ENCODE results near the gene TRMT5. TPM values are rescaled to one million over a fixed set of nuclear protein-coding genes. Genes with fewer than 3 reads are reported as not detected.

Gene TRMT5, protein sequence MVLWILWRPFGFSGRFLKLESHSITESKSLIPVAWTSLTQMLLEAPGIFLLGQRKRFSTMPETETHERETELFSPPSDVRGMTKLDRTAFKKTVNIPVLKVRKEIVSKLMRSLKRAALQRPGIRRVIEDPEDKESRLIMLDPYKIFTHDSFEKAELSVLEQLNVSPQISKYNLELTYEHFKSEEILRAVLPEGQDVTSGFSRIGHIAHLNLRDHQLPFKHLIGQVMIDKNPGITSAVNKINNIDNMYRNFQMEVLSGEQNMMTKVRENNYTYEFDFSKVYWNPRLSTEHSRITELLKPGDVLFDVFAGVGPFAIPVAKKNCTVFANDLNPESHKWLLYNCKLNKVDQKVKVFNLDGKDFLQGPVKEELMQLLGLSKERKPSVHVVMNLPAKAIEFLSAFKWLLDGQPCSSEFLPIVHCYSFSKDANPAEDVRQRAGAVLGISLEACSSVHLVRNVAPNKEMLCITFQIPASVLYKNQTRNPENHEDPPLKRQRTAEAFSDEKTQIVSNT
- total RNA-seq, result 10 to 100 TPM; 14.8 to 20.5 (median 20.0) TPM

DNA sequence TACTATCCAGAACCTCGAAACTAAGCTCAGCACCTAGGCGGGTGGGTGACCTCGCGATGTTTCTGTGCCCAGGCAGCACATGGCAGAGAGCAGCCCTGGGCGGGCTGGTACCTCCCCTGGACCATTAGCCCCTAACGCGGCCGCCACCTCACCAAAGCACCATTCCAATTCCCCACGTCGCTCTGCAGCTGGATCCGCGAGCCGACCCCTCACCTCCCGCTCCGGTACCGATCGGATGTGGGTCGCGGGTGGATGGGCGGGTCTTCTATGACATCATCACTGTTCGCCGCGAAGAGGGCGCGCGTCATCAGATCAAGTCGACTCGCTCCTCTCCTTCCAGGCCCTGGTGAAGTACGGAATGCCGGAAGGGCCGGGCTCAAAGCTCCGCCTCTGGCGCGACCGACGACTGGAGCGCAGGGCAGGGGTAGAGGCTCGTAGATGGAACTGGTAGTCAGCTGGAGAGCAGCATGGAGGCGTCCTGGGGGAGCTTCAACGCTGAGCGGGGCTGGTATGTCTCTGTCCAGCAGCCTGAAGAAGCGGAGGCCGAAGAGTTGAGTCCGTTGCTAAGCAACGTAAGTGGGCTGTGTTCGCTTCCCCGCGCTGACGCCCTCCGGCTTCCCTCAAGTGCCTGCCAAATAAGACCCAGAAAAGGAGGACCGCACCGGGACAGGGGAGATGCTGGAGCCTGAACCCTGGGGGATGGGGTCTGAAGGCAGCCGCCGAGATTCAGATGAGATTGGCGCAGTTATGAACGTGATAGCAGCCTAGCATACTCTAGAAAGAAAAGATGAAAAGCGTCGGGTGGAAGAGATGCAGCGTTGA, at the start of gene TRMT5, which contains the start of gene SLC38A6:
Gene TRMT5 (minus strand): TSS at position 269 of the 822 bp plus-strand sequence. CDS start 106 bp downstream, at position 163.
Gene SLC38A6 (plus strand): TSS at position 435 of the 822 bp plus-strand sequence. CDS start 33 bp downstream, at position 468.
- H3K4me3 Mint-ChIP-seq, result no peak within 1 kb of the TSS
- no peaks in the 10 kb centered on the region for H3K27me3 Mint-ChIP-seq (ENCODE audit: low read depth)
- peak; percentile 90 for DNase-seq
- H3K4me1 Mint-ChIP-seq (ENCODE audit: low read depth), result peaks cover 19% of the 10 kb centered on the region
- no peaks in the 10 kb centered on the region for H3K9me3 Mint-ChIP-seq
- H3K36me3 Mint-ChIP-seq (ENCODE audit: insufficient read depth), result peaks cover 19% of the 10 kb centered on the region
- peak; percentile 87 to 90 for ATAC-seq

DNA sequence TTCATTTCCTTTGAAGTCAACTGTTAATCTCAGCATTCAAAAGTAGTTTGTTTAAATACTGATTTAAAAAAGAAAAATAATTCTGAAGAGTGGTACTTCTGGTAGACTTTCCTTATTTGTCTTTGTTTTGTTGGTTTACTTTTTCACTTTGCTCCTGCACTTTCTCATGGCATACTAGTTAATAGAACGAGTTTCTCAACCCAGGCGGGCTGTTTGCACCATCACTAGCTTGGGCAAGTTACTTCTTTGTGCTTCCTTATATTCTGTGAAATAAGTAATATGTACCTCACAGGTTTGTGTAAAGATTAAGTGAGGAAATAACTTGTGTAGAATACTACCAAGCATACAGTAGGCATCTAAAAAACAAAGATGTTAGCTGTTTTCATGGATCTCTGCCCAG, 45.6 kb upstream of the TRMT5 start:
- Mint-ChIP-seq H3K9me3 (no peaks in the 10 kb centered on the region), H3K27me3 (ENCODE audit: low read depth) (no peaks in the 10 kb centered on the region), H3K36me3 (ENCODE audit: insufficient read depth) (peaks cover 2% of the 10 kb centered on the region), H3K4me3 (no peak overlapping the region), H3K4me1 (ENCODE audit: low read depth) (no peaks in the 10 kb centered on the region)
- DNase-seq (no peak), ATAC-seq (no peak)

DNA sequence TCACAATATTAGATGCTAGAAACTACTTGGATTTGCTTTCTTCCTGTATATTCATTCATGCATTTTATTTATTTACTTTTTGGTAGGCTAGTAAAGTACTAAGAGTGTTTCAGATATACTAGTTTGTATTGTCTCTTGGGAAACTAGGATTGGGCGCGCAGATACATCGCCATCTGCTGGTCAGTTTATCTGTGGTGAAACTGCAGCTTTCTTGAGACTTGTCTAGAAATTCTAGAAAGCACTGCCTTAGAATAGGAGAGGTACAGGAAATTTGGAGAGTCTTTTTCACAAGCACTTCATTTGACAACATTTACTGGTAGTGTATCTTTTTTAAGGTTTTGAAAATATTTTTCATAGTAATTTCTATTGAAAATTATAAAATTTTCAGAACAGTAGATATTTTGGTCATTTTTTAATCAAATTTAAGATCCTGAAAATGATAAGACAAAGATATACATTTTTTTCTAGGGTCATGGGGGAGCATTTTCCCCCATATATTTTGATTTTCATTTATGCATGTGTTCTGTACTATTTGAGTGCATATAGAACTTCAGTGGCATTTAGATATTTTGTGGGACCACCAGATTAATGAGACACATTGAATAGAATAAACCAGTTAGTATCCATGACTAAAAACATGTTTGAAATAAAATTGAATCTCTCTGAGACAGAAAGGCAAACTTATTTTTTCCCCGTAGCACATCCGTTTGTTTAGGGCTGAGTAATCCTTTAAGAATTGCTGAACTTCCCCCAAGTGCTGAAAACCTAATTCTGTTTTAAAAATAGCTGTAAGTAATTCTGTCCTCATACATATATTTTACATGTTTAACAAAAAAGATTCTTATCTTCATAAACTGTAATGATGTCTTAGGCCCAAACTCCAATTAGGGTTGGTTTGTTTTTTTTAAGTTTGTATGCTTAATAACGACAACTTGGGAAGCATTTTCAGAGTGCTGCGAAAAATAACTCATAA, 44.7 kb upstream of the TRMT5 start:
- DNase-seq, result peak; percentile 35
- Mint-ChIP-seq H3K36me3 (ENCODE audit: insufficient read depth) (peaks cover 2% of the 10 kb centered on the region), H3K9me3 (no peaks in the 10 kb centered on the region), H3K4me3 (no peak overlapping the region), H3K4me1 (ENCODE audit: low read depth) (no peaks in the 10 kb centered on the region), H3K27me3 (ENCODE audit: low read depth) (no peaks in the 10 kb centered on the region)
- ATAC-seq, result peak in 1 of 2 donors; percentile 35

DNA sequence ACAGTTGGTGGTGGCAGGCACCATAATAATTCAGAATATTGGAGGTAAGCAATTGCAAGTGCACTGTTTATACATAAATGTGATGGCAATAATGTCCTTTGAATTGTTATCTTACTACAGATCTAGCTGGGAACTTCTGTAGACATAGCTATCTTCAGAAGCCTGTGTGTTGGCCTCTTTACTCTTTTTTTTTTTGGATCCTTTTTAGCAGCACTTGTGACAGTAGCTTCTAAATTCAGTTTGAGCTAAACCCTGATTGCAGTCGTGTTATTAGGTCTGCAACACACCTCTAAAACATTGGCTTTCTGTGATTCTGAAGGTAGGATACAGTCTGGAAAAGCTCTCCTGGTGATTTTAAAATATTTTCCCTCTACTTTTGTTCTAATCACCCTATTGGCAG, 38.7 kb upstream of the TRMT5 start:
- H3K27me3 Mint-ChIP-seq (ENCODE audit: low read depth), result no peaks in the 10 kb centered on the region
- no peaks in the 10 kb centered on the region for H3K4me1 Mint-ChIP-seq (ENCODE audit: low read depth)
- DNase-seq (no peak), ATAC-seq (no peak)
- H3K36me3 Mint-ChIP-seq (ENCODE audit: insufficient read depth), result no peaks in the 10 kb centered on the region
- no peaks in the 10 kb centered on the region for H3K9me3 Mint-ChIP-seq
- no peak overlapping the region for H3K4me3 Mint-ChIP-seq

DNA sequence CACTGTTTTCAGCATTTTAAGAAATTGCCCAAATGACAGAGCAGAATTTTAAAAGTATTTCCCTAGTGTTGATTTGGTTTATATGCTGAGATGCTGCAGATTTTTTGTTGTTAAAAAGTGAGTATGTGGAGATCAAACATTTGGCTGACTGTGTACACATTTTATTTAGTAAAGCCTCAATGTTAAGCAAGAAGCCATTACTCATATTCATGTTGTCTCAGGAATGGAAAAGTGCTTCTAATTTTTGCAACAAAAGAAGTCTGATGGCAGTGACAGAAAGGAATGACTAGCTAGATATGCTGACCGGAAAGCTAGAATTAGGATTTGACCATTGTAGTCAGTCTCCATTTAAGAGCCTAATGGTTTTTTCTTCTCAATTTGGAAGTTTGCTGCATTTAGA, 22.7 kb upstream of the TRMT5 start:
- DNase-seq (no peak), ATAC-seq (no peak)
- Mint-ChIP-seq H3K9me3 (peaks cover 8% of the 10 kb centered on the region), H3K4me1 (ENCODE audit: low read depth) (no peaks in the 10 kb centered on the region), H3K27me3 (ENCODE audit: low read depth) (no peaks in the 10 kb centered on the region), H3K36me3 (ENCODE audit: insufficient read depth) (peaks cover 20% of the 10 kb centered on the region), H3K4me3 (no peak overlapping the region)

DNA sequence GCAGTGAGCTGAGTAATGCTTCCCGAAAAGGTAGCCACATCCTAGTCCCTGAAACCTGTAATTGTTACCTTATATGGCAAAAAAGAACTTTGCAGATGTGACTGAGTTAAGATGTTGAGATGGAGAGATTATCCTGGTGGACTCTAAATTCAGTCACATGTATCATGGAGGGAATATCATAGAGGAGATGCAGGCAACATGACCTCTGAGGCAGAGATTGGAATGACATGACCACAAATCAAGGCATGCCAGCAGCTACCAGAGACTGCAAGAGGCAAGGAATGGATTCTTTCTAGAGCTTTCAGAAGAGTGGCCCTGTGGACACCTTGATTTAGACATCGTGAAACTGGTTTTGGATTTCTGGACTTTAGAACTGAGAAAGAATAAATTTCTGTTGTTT, 18.7 kb upstream of the TRMT5 start:
- DNase-seq, result no peak
- Mint-ChIP-seq H3K4me3 (no peak overlapping the region), H3K4me1 (ENCODE audit: low read depth) (no peaks in the 10 kb centered on the region), H3K36me3 (ENCODE audit: insufficient read depth) (peaks cover 32% of the 10 kb centered on the region), H3K27me3 (ENCODE audit: low read depth) (no peaks in the 10 kb centered on the region), H3K9me3 (peaks cover 8% of the 10 kb centered on the region)
- ATAC-seq, result no peak

DNA sequence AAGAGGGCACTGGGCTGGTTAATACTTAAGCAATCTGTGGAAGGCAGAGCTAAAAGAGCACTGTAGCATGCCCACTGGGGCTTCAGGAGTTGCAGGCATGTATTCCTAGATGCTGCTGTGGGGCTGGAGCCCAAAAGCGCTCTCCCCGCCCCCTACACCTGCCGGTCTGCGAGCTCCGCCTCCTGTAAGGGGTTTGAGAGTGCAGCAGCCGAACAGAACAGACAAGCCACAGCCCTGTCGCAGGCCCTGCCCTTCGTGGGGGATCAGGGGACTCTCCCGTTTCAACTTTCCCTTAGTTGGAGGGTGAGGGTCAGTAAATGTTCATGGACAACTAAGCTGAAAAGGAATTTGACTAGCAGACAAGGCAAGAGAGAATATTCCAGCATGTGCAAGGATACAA, 17.7 kb upstream of the TRMT5 start:
- Mint-ChIP-seq H3K4me1 (ENCODE audit: low read depth) (no peaks in the 10 kb centered on the region), H3K4me3 (no peak overlapping the region), H3K36me3 (ENCODE audit: insufficient read depth) (peaks cover 28% of the 10 kb centered on the region), H3K9me3 (peaks cover 4% of the 10 kb centered on the region), H3K27me3 (ENCODE audit: low read depth) (no peaks in the 10 kb centered on the region)
- no peak for ATAC-seq
- DNase-seq, result no peak

DNA sequence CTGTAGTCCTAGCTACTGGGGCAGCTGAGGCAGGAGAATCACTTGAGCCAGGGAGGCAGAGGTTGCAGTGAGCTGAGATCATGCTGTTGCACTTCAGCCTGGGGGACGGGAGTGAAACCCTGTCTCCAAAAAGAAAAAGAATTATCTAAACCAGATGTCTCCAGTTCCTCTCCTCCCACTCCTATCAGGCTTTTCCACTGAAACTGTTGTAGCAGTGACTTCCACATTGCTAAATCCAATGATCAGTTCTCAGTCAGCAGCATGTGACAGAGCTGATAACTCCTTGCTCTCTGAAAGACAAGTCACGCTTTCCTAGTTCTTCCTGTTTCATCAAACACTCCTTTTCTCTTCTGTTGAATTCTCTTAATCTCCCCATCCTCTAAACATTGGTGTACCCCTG, 8.7 kb upstream of the TRMT5 start:
- DNase-seq (no peak), ATAC-seq (no peak)
- Mint-ChIP-seq H3K27me3 (ENCODE audit: low read depth) (no peaks in the 10 kb centered on the region), H3K36me3 (ENCODE audit: insufficient read depth) (peaks cover 31% of the 10 kb centered on the region), H3K4me1 (ENCODE audit: low read depth) (peaks cover 5% of the 10 kb centered on the region), H3K4me3 (no peak overlapping the region), H3K9me3 (no peaks in the 10 kb centered on the region)

DNA sequence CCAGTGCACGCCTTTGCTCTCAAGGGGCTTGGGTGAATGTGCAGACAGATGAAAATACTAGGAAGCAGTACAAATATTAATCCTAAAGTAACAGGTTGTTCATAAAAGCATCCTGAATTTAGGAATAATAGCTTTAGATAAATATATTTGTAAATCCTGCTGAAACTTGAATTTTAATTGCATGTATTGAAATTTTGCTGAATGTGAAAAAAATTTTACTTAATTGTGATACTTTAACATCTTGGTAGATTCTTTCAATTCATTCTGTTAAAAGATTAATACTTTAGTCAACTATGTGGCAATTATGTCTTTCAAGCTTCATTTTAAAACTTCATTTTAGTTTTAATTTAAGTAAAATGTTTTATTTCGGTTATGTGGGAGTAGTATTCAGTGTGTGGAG, 5.6 kb upstream of the TRMT5 start:
- DNase-seq (no peak), ATAC-seq (no peak)
- no peaks in the 10 kb centered on the region for H3K27me3 Mint-ChIP-seq (ENCODE audit: low read depth)
- peaks cover 26% of the 10 kb centered on the region for H3K36me3 Mint-ChIP-seq (ENCODE audit: insufficient read depth)
- no peaks in the 10 kb centered on the region for H3K9me3 Mint-ChIP-seq
- no peak overlapping the region for H3K4me3 Mint-ChIP-seq
- H3K4me1 Mint-ChIP-seq (ENCODE audit: low read depth), result peaks cover 6% of the 10 kb centered on the region

DNA sequence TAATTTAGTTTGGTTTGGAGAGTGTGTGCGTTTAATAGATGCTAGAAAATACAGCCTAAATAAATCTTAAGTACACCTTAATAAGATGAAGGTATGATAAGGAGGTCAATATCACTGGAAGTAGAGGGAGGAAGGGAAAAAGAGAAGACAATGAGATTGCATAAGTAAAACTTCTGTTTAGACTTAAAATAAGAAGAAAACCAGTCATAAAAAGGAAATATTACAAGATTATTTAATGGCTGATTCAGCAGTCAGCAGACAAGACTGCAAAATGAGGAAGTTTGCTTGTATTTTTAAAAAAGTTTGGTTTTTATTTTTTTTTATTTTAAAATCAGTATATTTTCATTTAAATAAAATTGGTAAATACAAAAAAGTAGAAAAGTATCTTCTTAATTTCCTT, 3.3 kb upstream of the TRMT5 start:
- no peak for ATAC-seq
- Mint-ChIP-seq H3K36me3 (ENCODE audit: insufficient read depth) (peaks cover 21% of the 10 kb centered on the region), H3K27me3 (ENCODE audit: low read depth) (no peaks in the 10 kb centered on the region), H3K4me1 (ENCODE audit: low read depth) (peaks cover 11% of the 10 kb centered on the region), H3K9me3 (no peaks in the 10 kb centered on the region), H3K4me3 (no peak overlapping the region)
- no peak for DNase-seq

DNA sequence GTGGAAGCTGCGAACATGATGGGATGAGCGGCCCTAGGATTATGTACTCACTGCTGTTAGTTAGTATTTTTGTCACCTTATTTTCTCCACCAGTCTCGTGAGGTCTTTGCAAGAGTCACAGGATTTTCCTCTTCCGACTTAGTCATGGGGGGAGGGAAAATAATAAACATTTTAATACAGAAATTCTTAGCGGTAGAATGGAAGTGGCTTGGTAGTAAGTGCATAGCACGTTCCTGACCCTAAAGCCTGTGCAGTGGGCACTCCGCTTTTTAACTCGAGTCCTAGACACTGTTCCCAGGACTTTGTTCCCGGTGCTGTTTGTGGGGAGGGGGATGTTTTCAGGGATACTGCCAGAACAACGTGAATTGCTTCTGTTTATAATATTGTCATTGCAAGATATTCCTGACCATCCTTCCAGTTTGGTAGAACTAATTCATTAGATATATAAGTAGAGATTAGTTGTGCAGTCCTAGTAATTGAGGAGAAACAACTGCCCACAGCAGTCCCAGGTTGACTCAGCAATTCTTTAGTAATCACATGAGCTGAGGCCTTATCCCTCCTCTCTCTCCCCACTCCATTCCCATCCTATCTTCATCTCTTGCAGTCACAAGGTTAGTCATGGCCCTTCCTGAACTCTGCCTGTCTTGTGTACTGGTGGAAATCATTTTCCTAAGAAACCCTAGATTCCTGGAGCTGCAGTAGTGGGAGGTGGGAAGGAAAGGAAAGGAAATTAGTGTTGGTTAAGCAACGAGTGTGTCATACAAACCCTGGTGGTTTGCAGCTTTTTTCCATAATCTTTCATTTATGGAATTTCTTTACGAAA, 965 bp upstream of the TRMT5 start:
- Mint-ChIP-seq H3K36me3 (ENCODE audit: insufficient read depth) (peaks cover 21% of the 10 kb centered on the region), H3K9me3 (no peaks in the 10 kb centered on the region), H3K4me1 (ENCODE audit: low read depth) (peaks cover 17% of the 10 kb centered on the region), H3K27me3 (ENCODE audit: low read depth) (no peaks in the 10 kb centered on the region), H3K4me3 (no peak overlapping the region)
- ATAC-seq (peak in 1 of 2 donors; percentile 38), DNase-seq (no peak)

DNA sequence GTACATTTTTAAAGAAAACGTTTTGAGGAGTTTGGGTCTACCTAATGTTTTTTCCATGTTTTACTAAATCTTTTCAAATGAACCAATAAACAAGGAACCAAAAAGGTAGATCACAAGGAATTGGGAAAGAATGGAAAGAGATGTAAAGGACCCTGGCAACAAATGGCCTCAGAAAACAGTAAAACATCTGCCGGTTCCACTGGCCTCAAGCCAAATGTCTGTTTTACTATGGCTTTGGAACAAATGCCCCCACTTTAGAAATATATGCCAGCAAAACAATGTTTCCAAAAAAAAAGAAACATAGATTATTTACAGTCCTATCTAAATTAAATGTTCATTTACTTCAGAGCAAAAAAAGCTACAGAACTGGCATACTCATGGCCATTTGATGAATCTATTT, 3.0 kb downstream of the TRMT5 start:
- no peak for DNase-seq
- Mint-ChIP-seq H3K4me3 (no peak overlapping the region), H3K9me3 (no peaks in the 10 kb centered on the region), H3K4me1 (ENCODE audit: low read depth) (peaks cover 15% of the 10 kb centered on the region), H3K27me3 (ENCODE audit: low read depth) (no peaks in the 10 kb centered on the region), H3K36me3 (ENCODE audit: insufficient read depth) (peaks cover 8% of the 10 kb centered on the region)
- ATAC-seq, result no peak

DNA sequence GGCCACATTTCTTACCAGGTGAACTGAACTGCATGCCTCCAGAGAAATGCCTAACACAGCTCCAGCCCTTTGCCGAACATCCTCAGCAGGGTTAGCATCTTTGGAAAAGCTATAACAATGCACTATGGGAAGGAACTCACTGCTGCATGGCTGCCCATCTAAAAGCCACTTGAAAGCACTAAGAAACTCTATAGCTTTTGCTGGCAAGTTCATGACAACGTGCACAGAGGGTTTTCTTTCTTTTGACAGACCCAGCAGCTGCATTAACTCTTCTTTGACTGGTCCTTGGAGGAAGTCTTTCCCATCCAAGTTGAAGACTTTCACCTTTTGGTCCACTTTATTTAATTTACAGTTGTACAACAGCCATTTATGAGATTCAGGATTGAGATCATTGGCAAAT, 5.3 kb downstream of the TRMT5 start:
- no peaks in the 10 kb centered on the region for H3K9me3 Mint-ChIP-seq
- ATAC-seq (no peak), DNase-seq (no peak)
- H3K36me3 Mint-ChIP-seq (ENCODE audit: insufficient read depth), result peaks cover 11% of the 10 kb centered on the region
- no peak overlapping the region for H3K4me3 Mint-ChIP-seq
- H3K27me3 Mint-ChIP-seq (ENCODE audit: low read depth), result no peaks in the 10 kb centered on the region
- peaks cover 15% of the 10 kb centered on the region for H3K4me1 Mint-ChIP-seq (ENCODE audit: low read depth)
